Testis (tissue), 2 donors: Measurements from ENCODE around the gene SLIT3.

ENCODE experiments used
- CTCF ChIP-seq, 3 experiments: fragments of 450-650 bp in 2 of 3; fragments of 200-600 bp in 1 of 3; sonication (generic) in 1 of 3; IDR thresholded peaks; one replicate each; pipeline ENCODE4 v1.5.1; 2016 to 2019; ENCODE audit warnings: antibody characterized with exemption in 3 of 3, mild to moderate bottlenecking in 2 of 3, moderate library complexity in 1 of 3
- POLR2A ChIP-seq: fragments of 450-650 bp; IDR thresholded peaks from one replicate; pipeline ENCODE4 v1.6.1; 2017; ENCODE audit warnings: antibody characterized with exemption, mild to moderate bottlenecking, moderate library complexity

GRCh38 chr5:169054506-169054905 lies 246.4 kb downstream of the SLIT3 start:
- TF ChIP-seq POLR2A (no peak), CTCF (IDR thresholded peaks at IDR 0.05) (no peak)
